Measurements from ENCODE around the gene CPD. TPM values are rescaled to one million over a fixed set of nuclear protein-coding genes. Genes with fewer than 3 reads are reported as not detected.

CPD gene
- total RNA-seq, 5 donors from 2014 or later (not counting 1 experiment from before 2014, with no cell fraction given), result 18.7 to 38.0 (median 24.1) TPM

Other genes starting within 250 kb of the CPD start
- gene SLC6A4, start 143.2 kb upstream of the CPD start, total RNA-seq, result under 1 TPM in 2 of 5 donors, not detected in 3; 0.18 to 0.32 TPM
- gene BLMH, start 87.0 kb upstream of the CPD start, total RNA-seq, result 10 to 100 TPM; 38.8 to 60.2 (median 47.4) TPM
- not detected for gene TMIGD1, start 44.9 kb upstream of the CPD start, total RNA-seq
- gene GOSR1, start 98.5 kb downstream of the CPD start, total RNA-seq, result 10 to 100 TPM; 47.7 to 56.3 (median 49.6) TPM

Measured in T-cell (primary cell).